Mesenchymal stem cell (in vitro differentiated cells and primary cell): Measurements from ENCODE around the gene HEMK1.

Experiments used
- DNase-seq: peaks from one replicate; pipeline ENCODE4 v3.0.0-alpha.2; 2013
- H2AFZ ChIP-seq: one replicate; pipeline ENCODE4 v1.6.1; 2013; ENCODE audit warnings: low read depth, mild to moderate bottlenecking, control low read depth, inconsistent platforms, low read length, moderate library complexity
- H2AK5ac ChIP-seq: 2 replicates; pipeline ENCODE4 v1.6.1; 2013; ENCODE audit warnings: low read length, moderate library complexity, mild to moderate bottlenecking, inconsistent platforms; ENCODE audit not compliant: severe bottlenecking
- H2BK120ac ChIP-seq: one replicate; pipeline ENCODE4 v1.6.1; 2013; ENCODE audit warnings: low read depth, mild to moderate bottlenecking, inconsistent platforms, low read length, moderate library complexity
- H2BK12ac ChIP-seq, 2 experiments: one replicate each; pipeline ENCODE4 v1.6.1; 2013; ENCODE audit warnings: inconsistent platforms in 2 of 2, low read length in 2 of 2, mild to moderate bottlenecking in 2 of 2, moderate library complexity in 2 of 2, control low read depth in 1 of 2
- H2BK15ac ChIP-seq: one replicate; pipeline ENCODE4 v1.6.1; 2013; ENCODE audit warnings: mild to moderate bottlenecking, low read depth, inconsistent platforms; ENCODE audit not compliant: poor library complexity, severe bottlenecking
- H2BK5ac ChIP-seq: 2 replicates; pipeline ENCODE4 v1.6.1; 2013; ENCODE audit warnings: low read depth, mild to moderate bottlenecking, low read length, control low read depth, inconsistent platforms; ENCODE audit not compliant: poor library complexity, severe bottlenecking
- H3K14ac ChIP-seq, 2 experiments: one replicate each; pipeline ENCODE4 v1.6.1; 2013; ENCODE audit warnings: inconsistent platforms in 2 of 2, low read length in 2 of 2, control low read depth in 1 of 2, mild to moderate bottlenecking in 1 of 2, moderate library complexity in 1 of 2
- H3K18ac ChIP-seq, 2 experiments: one replicate each; pipeline ENCODE4 v1.6.1; 2013; ENCODE audit warnings: inconsistent platforms in 2 of 2, low read length in 2 of 2, control low read depth in 1 of 2, low read depth in 1 of 2, mild to moderate bottlenecking in 1 of 2
- H3K23ac ChIP-seq, 2 experiments: one replicate each; pipeline ENCODE4 v1.6.1; 2013; ENCODE audit warnings: inconsistent platforms in 2 of 2, low read length in 2 of 2, mild to moderate bottlenecking in 2 of 2, moderate library complexity in 2 of 2, control low read depth in 1 of 2
- H3K27ac ChIP-seq: 2 replicates; pipeline ENCODE4 v1.5.1; 2013; ENCODE audit warnings: mild to moderate bottlenecking, moderate library complexity, low read length, control low read depth, inconsistent platforms; ENCODE audit not compliant: poor library complexity, severe bottlenecking
- H3K27me3 ChIP-seq, 2 experiments: 2 replicates each; pipeline versions ENCODE4 v1.6.1 to v1.7.0; 2013; ENCODE audit warnings: low read length in 2 of 2, mild to moderate bottlenecking in 2 of 2, moderate library complexity in 2 of 2, control low read depth in 1 of 2, inconsistent platforms in 1 of 2; ENCODE audit not compliant: control insufficient read depth in 1 of 2, insufficient read depth in 1 of 2
- H3K36me3 ChIP-seq, 2 experiments: 2 replicates each; pipeline versions ENCODE4 v1.6.1 to v1.7.0; 2013; ENCODE audit warnings: low read length in 2 of 2, control low read depth in 1 of 2, inconsistent platforms in 1 of 2, low read depth in 1 of 2, mild to moderate bottlenecking in 1 of 2; ENCODE audit not compliant: insufficient read depth in 2 of 2, control insufficient read depth in 1 of 2
- H3K4ac ChIP-seq, 2 experiments: one replicate each; pipeline ENCODE4 v1.6.1; 2013; ENCODE audit warnings: inconsistent platforms in 2 of 2, low read length in 2 of 2, mild to moderate bottlenecking in 2 of 2, moderate library complexity in 2 of 2, control low read depth in 1 of 2, low read depth in 1 of 2
- H3K4me1 ChIP-seq: 2 replicates; pipeline ENCODE4 v1.6.1; 2013; ENCODE audit warnings: low read depth, low read length, control low read depth; ENCODE audit not compliant: control insufficient read depth, insufficient read depth
- H3K4me2 ChIP-seq: 2 replicates; pipeline ENCODE4 v1.6.1; 2013; ENCODE audit warnings: low read length, mild to moderate bottlenecking, inconsistent platforms; ENCODE audit not compliant: poor library complexity, severe bottlenecking
- H3K4me3 ChIP-seq, 2 experiments: 2 replicates each; pipeline versions ENCODE4 v1.5.1 to v1.7.0; 2013; ENCODE audit warnings: low read length in 2 of 2, mild to moderate bottlenecking in 2 of 2, control low read depth in 1 of 2, low read depth in 1 of 2; ENCODE audit not compliant: insufficient read depth in 1 of 2
- H3K79me1 ChIP-seq: replicated peaks from 2 replicates; pipeline ENCODE4 v1.6.1; 2013; ENCODE audit warnings: mild to moderate bottlenecking, control low read depth, low read length, inconsistent platforms; ENCODE audit not compliant: poor library complexity, severe bottlenecking
- H3K9ac ChIP-seq: 2 replicates; pipeline ENCODE4 v1.7.0; 2013; ENCODE audit warnings: mild to moderate bottlenecking, low read length, moderate library complexity
- H3K9me3 ChIP-seq: 2 replicates; pipeline ENCODE4 v1.7.0; 2013; ENCODE audit warnings: mild to moderate bottlenecking, low read length; ENCODE audit not compliant: control insufficient read depth
- H4K8ac ChIP-seq: one replicate; pipeline ENCODE4 v1.6.1; 2013; ENCODE audit warnings: inconsistent platforms, mild to moderate bottlenecking, low read length, moderate library complexity
- H4K91ac ChIP-seq: one replicate; pipeline ENCODE4 v1.6.1; 2013; ENCODE audit warnings: mild to moderate bottlenecking, low read length, inconsistent platforms
- WGBS: methylation state at CpG from one replicate; pipeline ENCODE4 v1.1.7; 2013; ENCODE audit warnings: mixed read lengths; 5-methylcytosine and 5-hydroxymethylcytosine counted together

Gene HEMK1

GRCh38 chr3:50577348-50577747 lies 8.0 kb downstream of the HEMK1 start:
- Histone ChIP-seq H3K9ac (no peak overlapping the region), H2AFZ (no peak overlapping the region), H3K4me2 (no peak overlapping the region), H3K79me1 (peaks cover 7% of the 10 kb centered on the region), H3K4me1 (peaks cover 2% of the 10 kb centered on the region), H3K23ac (no peak overlapping the region), H2BK12ac (no peak overlapping the region), H2BK120ac (no peak overlapping the region), H3K27ac (no peak overlapping the region), H3K36me3 (peaks cover 65 to 70% of the 10 kb centered on the region in 2 experiments), H3K4me3 (no peak overlapping the region), H4K91ac (no peak overlapping the region), H3K18ac (no peak overlapping the region), H2BK15ac (no peak overlapping the region), H3K14ac (no peak overlapping the region), H3K27me3 (no peaks in the 10 kb centered on the region), H3K4ac (no peak overlapping the region), H3K9me3 (no peaks in the 10 kb centered on the region), H2AK5ac (no peak overlapping the region), H2BK5ac (no peak overlapping the region), H4K8ac (no peak overlapping the region)
- DNase-seq, result no peak
- 100% methylated on average over 2 of the region's 2 CpGs for WGBS

- Histone ChIP-seq H2AK5ac (no peak overlapping the region), H2BK12ac (no peak overlapping the region), H3K9me3 (no peaks in the 10 kb centered on the region), H2AFZ (no peak overlapping the region), H3K14ac (no peak overlapping the region), H4K91ac (no peak overlapping the region), H3K79me1 (no peaks in the 10 kb centered on the region), H3K4ac (no peak overlapping the region), H3K4me3 (no peak overlapping the region), H3K4me2 (no peak overlapping the region), H3K36me3 (peaks cover 47 to 58% of the 10 kb centered on the region in 2 experiments), H3K4me1 (no peaks in the 10 kb centered on the region), H2BK15ac (no peak overlapping the region), H3K27ac (no peak overlapping the region), H2BK120ac (no peak overlapping the region), H3K27me3 (no peaks in the 10 kb centered on the region), H2BK5ac (no peak overlapping the region), H4K8ac (no peak overlapping the region), H3K9ac (no peak overlapping the region), H3K23ac (no peak overlapping the region), H3K18ac (no peak overlapping the region)
- no peak for DNase-seq
- WGBS, result 95% methylated on average over 9 of the region's 9 CpGs
These were observed 11.5 kb downstream of the HEMK1 start for GRCh38 chr3:50580683-50581458.

- Histone ChIP-seq H2AK5ac (no peak overlapping the region), H3K79me1 (no peaks in the 10 kb centered on the region), H3K18ac (no peak overlapping the region), H3K9me3 (no peaks in the 10 kb centered on the region), H3K27ac (no peak overlapping the region), H2BK5ac (no peak overlapping the region), H3K4me3 (no peak overlapping the region), H3K14ac (no peak overlapping the region), H3K36me3 (peaks cover 47 to 58% of the 10 kb centered on the region in 2 experiments), H3K23ac (no peak overlapping the region), H3K4me1 (no peaks in the 10 kb centered on the region), H3K27me3 (no peaks in the 10 kb centered on the region), H3K4me2 (no peak overlapping the region), H4K8ac (no peak overlapping the region), H3K4ac (no peak overlapping the region), H2AFZ (no peak overlapping the region), H3K9ac (no peak overlapping the region), H2BK15ac (no peak overlapping the region), H2BK120ac (no peak overlapping the region), H2BK12ac (no peak overlapping the region), H4K91ac (no peak overlapping the region)
- no peak for DNase-seq
- 96% methylated on average over 2 of the region's 2 CpGs for WGBS
These were observed 12.1 kb downstream of the HEMK1 start for GRCh38 chr3:50581459-50581842.

- H3K18ac ChIP-seq, result no peak overlapping the region
- no peak overlapping the region for H3K23ac ChIP-seq
- H2AK5ac ChIP-seq, result no peak overlapping the region
- H3K4ac ChIP-seq, result no peak overlapping the region
- H3K27me3 ChIP-seq, result no peaks in the 10 kb centered on the region
- 85% methylated on average over 8 of the region's 9 CpGs for WGBS
- H2BK12ac ChIP-seq, result no peak overlapping the region
- no peak overlapping the region for H2BK5ac ChIP-seq
- no peak overlapping the region for H3K14ac ChIP-seq
- no peak overlapping the region for H3K4me2 ChIP-seq
- no peak overlapping the region for H2AFZ ChIP-seq
- no peak overlapping the region for H2BK15ac ChIP-seq
- no peak for DNase-seq
- no peak overlapping the region for H4K8ac ChIP-seq
- no peak overlapping the region for H4K91ac ChIP-seq
- no peaks in the 10 kb centered on the region for H3K4me1 ChIP-seq
- H3K36me3 ChIP-seq, result peaks cover 42 to 53% of the 10 kb centered on the region in 2 experiments
- H3K9me3 ChIP-seq, result no peaks in the 10 kb centered on the region
- H3K9ac ChIP-seq, result no peak overlapping the region
- H2BK120ac ChIP-seq, result no peak overlapping the region
- no peak overlapping the region for H3K27ac ChIP-seq
- no peak overlapping the region for H3K4me3 ChIP-seq
- H3K79me1 ChIP-seq, result no peaks in the 10 kb centered on the region
These were observed 12.8 kb downstream of the HEMK1 start for GRCh38 chr3:50582083-50582482.
